HFFc6 (cell line): ENCODE measurements around the gene ADCY9. TPM values are rescaled to one million over a fixed set of nuclear protein-coding genes. Genes with fewer than 3 reads are reported as not detected.
A peak's percentile ranks its signal among the peaks of the same experiment; 100 is the strongest.

Experiments
- DNase-seq: peaks from one replicate; pipeline ENCODE4 v3.0.0-alpha.2; 2018
- H3K27ac Mint-ChIP-seq: 2 replicates; pipeline ENCODE4 v1.8.0; 2020; ENCODE audit warnings: mild to moderate bottlenecking, mixed read lengths
- H3K27me3 Mint-ChIP-seq: 2 replicates; pipeline ENCODE4 v1.8.0; 2021; ENCODE audit warnings: mild to moderate bottlenecking, moderate library complexity, mixed read lengths; ENCODE audit not compliant: insufficient read depth
- H3K36me3 Mint-ChIP-seq: 2 replicates; pipeline ENCODE4 v1.8.0; 2021; ENCODE audit warnings: low read depth, mixed read lengths
- H3K4me1 Mint-ChIP-seq: 2 replicates; pipeline ENCODE4 v1.8.0; 2020; ENCODE audit warnings: low read depth, mixed read lengths
- H3K4me3 Mint-ChIP-seq: 2 replicates; pipeline ENCODE4 v1.8.0; 2020; ENCODE audit warnings: mild to moderate bottlenecking, moderate library complexity, mixed read lengths
- H3K9me3 Mint-ChIP-seq: 2 replicates; pipeline ENCODE4 v1.8.0; 2020; ENCODE audit warnings: mild to moderate bottlenecking, mixed read lengths
- CTCF ChIP-seq: fragments of 200-600 bp; sonication (generic); IDR thresholded peaks from 2 replicates; pipeline ENCODE4 v1.5.0; 2021; ENCODE audit warnings: antibody characterized with exemption, mild to moderate bottlenecking
- total RNA-seq, 6 experiments: library from RNA; stranded (reverse); fragmentation: NEBNext Ultra II Directional; extraction: Animal tissue kit (Norgen Biotek cat#: 25700); gene quantifications; 2 replicates in 1 of 6; 3 replicates in 5 of 6; pipeline ENCODE4 v1.2.3, GENCODE V29; 2021

ADCY9 gene
- total RNA-seq, 6 experiments from 2014 or later = 20.8 to 24.8 (median 22.6) TPM

GRCh38 chr16:4113358-4114256 is 2.6 kb downstream of the ADCY9 start:
- H3K27me3 Mint-ChIP-seq = no peaks in the 10 kb centered on the region
- H3K4me1 Mint-ChIP-seq = peaks cover 50% of the 10 kb centered on the region
- no peaks in the 10 kb centered on the region for H3K9me3 Mint-ChIP-seq
- H3K27ac Mint-ChIP-seq = peak overlapping the region; percentile 87
- H3K4me3 Mint-ChIP-seq = peak overlapping the region; percentile 91
- TF ChIP-seq CTCF = no peak
- peaks cover 27% of the 10 kb centered on the region for H3K36me3 Mint-ChIP-seq
- no peak for DNase-seq

GRCh38 chr16:4111748-4112696 is 4.2 kb downstream of the ADCY9 start:
- peaks cover 27% of the 10 kb centered on the region for H3K36me3 Mint-ChIP-seq
- H3K9me3 Mint-ChIP-seq = no peaks in the 10 kb centered on the region
- no peaks in the 10 kb centered on the region for H3K27me3 Mint-ChIP-seq
- no peak for TF ChIP-seq CTCF
- peak; percentile 25 for DNase-seq
- peaks cover 46% of the 10 kb centered on the region for H3K4me1 Mint-ChIP-seq
- H3K4me3 Mint-ChIP-seq = peak overlapping the region; percentile 91
- H3K27ac Mint-ChIP-seq = peak overlapping the region; percentile 87

- DNase-seq = no peak
- TF ChIP-seq CTCF = no peak
- Mint-ChIP-seq H3K27me3 (no peaks in the 10 kb centered on the region), H3K4me3 (no peak overlapping the region), H3K4me1 (peaks cover 42% of the 10 kb centered on the region), H3K36me3 (peaks cover 27% of the 10 kb centered on the region), H3K9me3 (no peaks in the 10 kb centered on the region), H3K27ac (no peak overlapping the region)
These were observed 5.6 kb downstream of the ADCY9 start for GRCh38 chr16:4110680-4111079.

- Mint-ChIP-seq H3K27me3 (no peaks in the 10 kb centered on the region), H3K27ac (no peak overlapping the region), H3K4me1 (peaks cover 42% of the 10 kb centered on the region), H3K36me3 (peaks cover 27% of the 10 kb centered on the region), H3K4me3 (no peak overlapping the region), H3K9me3 (no peaks in the 10 kb centered on the region)
- no peak for DNase-seq
- no peak for TF ChIP-seq CTCF
These were observed 6.2 kb downstream of the ADCY9 start for GRCh38 chr16:4110065-4110464.

GRCh38 chr16:4109250-4109736 is 6.9 kb downstream of the ADCY9 start:
- H3K4me3 Mint-ChIP-seq = no peak overlapping the region
- no peaks in the 10 kb centered on the region for H3K9me3 Mint-ChIP-seq
- no peak overlapping the region for H3K27ac Mint-ChIP-seq
- no peaks in the 10 kb centered on the region for H3K27me3 Mint-ChIP-seq
- no peak for TF ChIP-seq CTCF
- H3K36me3 Mint-ChIP-seq = peaks cover 25% of the 10 kb centered on the region
- no peak for DNase-seq
- H3K4me1 Mint-ChIP-seq = peaks cover 35% of the 10 kb centered on the region
